K562 (cell line): ENCODE measurements around the gene MAP3K7CL. TPM values are rescaled to one million over a fixed set of nuclear protein-coding genes. Genes with fewer than 3 reads are reported as not detected.

Source experiments
- ATAC-seq: fragments of 200-7000 bp; cut with Tn5 transposase; 3 replicates; pipeline ENCODE4 v1.9.1; 2020; ENCODE audit warnings: moderate library complexity
- BruUV-seq: library from RNA; stranded (reverse); fragments of 400-500 nt; replicated peaks from 2 replicates; lab custom pipeline; 2021; lab: Mats Ljungman, UMichigan
- CTCF ChIA-PET: fragments of 300-600 bp; formaldehyde crosslinking; extraction: SDS; loops from one replicate; lab custom pipeline; 2021; ENCODE audit warnings: low intra/inter-chr PET ratio; lab: Yijun Ruan, JAX
- POLR2A ChIA-PET: fragments of 300-600, 350-650 bp; sonication (Branson Sonifier 250); formaldehyde crosslinking; extraction: SDS; loops from one replicate; lab custom pipeline; 2021; ENCODE audit warnings: antibody characterized with exemption, inconsistent platforms; lab: Yijun Ruan, JAX
- DNase-seq, 4 experiments: peaks; one replicate each; pipeline versions ENCODE4 v3.0.0 to v3.0.0-alpha.2; 2011 to 2018; ENCODE audit warnings: low spot score in 3 of 4, mixed read lengths in 3 of 4; ENCODE audit errors: extremely low read depth in 1 of 4
- FAIRE-seq: peaks from 2 replicates; lab custom pipeline; 2011; peaks lifted over from hg19 to GRCh38; lab: Jason Lieb, UNC
- H2AFZ ChIP-seq: 2 replicates; pipeline ENCODE4 v1.6.0; 2011; ENCODE audit warnings: low read depth, low read length, control low read depth, inconsistent platforms
- H3K27ac ChIP-seq: fragments of 200-600 bp; 3 replicates; pipeline ENCODE4 v1.8.0; 2011; ENCODE audit warnings: low read depth, mild to moderate bottlenecking, control low read depth, inconsistent platforms, low read length, moderate library complexity, mixed read lengths; ENCODE audit errors: extremely low read depth
- H3K27me3 ChIP-seq, 2 experiments: fragments of 300-600 bp in 1 of 2; 2 replicates in 1 of 2; 3 replicates in 1 of 2; pipeline versions ENCODE4 v1.6.0 to v1.8.0; 2011; ENCODE audit warnings: inconsistent platforms in 2 of 2, low read length in 2 of 2, mild to moderate bottlenecking in 1 of 2, mixed read lengths in 1 of 2, moderate library complexity in 1 of 2; ENCODE audit not compliant: control insufficient read depth in 2 of 2, insufficient read depth in 2 of 2
- H3K36me3 ChIP-seq: fragments of 300-600 bp; 3 replicates; pipeline ENCODE4 v1.8.0; 2011; ENCODE audit warnings: mild to moderate bottlenecking, low read length, inconsistent platforms; ENCODE audit not compliant: control insufficient read depth, insufficient read depth
- H3K4me1 ChIP-seq, 2 experiments: fragments of 200-600 bp in 1 of 2; replicated peaks in 1 of 2; 2 replicates in 1 of 2; 3 replicates in 1 of 2; pipeline versions ENCODE4 v1.5.1 to v1.8.0; 2011; ENCODE audit warnings: inconsistent platforms in 2 of 2, low read length in 2 of 2, mild to moderate bottlenecking in 1 of 2, mixed read lengths in 1 of 2, moderate library complexity in 1 of 2; ENCODE audit not compliant: control insufficient read depth in 2 of 2, insufficient read depth in 2 of 2
- H3K4me2 ChIP-seq: 2 replicates; pipeline ENCODE4 v1.6.1; 2011; ENCODE audit warnings: low read length, control low read depth, inconsistent platforms, mixed read lengths; ENCODE audit not compliant: insufficient read depth
- H3K4me3 ChIP-seq: fragments of 200-600 bp; sonication (generic), shearing (Covaris generic); 2 replicates; pipeline ENCODE4 v1.5.1; 2016; ENCODE audit warnings: control low read depth, inconsistent platforms
- H3K79me2 ChIP-seq: fragments of 200-600 bp; 3 replicates; pipeline ENCODE4 v1.8.0; 2011; ENCODE audit warnings: low read length, inconsistent platforms; ENCODE audit not compliant: control insufficient read depth, insufficient read depth
- H3K9ac ChIP-seq, 2 experiments: 2 replicates each; pipeline versions ENCODE4 v1.6.0 to v1.6.1; 2011; ENCODE audit warnings: low read depth in 2 of 2, low read length in 2 of 2, control low read depth in 1 of 2, inconsistent platforms in 1 of 2, mild to moderate bottlenecking in 1 of 2, mixed read lengths in 1 of 2; ENCODE audit not compliant: insufficient read depth in 1 of 2
- H3K9me1 ChIP-seq: one replicate; pipeline ENCODE4 v1.6.0; 2011; ENCODE audit warnings: inconsistent platforms, mild to moderate bottlenecking, low read length, moderate library complexity; ENCODE audit not compliant: control insufficient read depth, insufficient read depth
- H3K9me3 ChIP-seq: replicated peaks from 2 replicates; pipeline ENCODE4 v1.5.1; 2011; ENCODE audit warnings: low read depth, low read length, inconsistent platforms; ENCODE audit not compliant: control insufficient read depth, insufficient read depth
- H4K20me1 ChIP-seq: replicated peaks from 2 replicates; pipeline ENCODE4 v1.6.1; 2011; ENCODE audit warnings: low read length, inconsistent platforms, mixed read lengths; ENCODE audit not compliant: control insufficient read depth, insufficient read depth
- BRD4 ChIP-seq: fragments of 200-600 bp; sonication (generic); IDR thresholded peaks from 2 replicates; pipeline ENCODE4 v1.6.1; 2017; ENCODE audit warnings: inconsistent platforms
- FOS ChIP-seq: IDR thresholded peaks from 3 replicates; pipeline ENCODE4 v1.6.1; 2011; ENCODE audit not compliant: insufficient read length; ENCODE audit errors: extremely low read depth
- HES1 ChIP-seq: fragments of 450-650 bp; IDR thresholded peaks from 2 replicates; pipeline ENCODE4 v1.6.1; 2016; ENCODE audit warnings: low read depth, mild to moderate bottlenecking, moderate library complexity
- JUND ChIP-seq, 2 experiments: IDR thresholded peaks; 2 replicates in 1 of 2; 3 replicates in 1 of 2; pipeline ENCODE4 v1.6.1; 2011; ENCODE audit warnings: borderline replicate concordance in 2 of 2, low read depth in 2 of 2, low read length in 2 of 2, improper control_type of control experiment in 1 of 2, missing biosample characterization in 1 of 2, missing genetic modification characterization in 1 of 2, missing genetic modification reagents in 1 of 2
- KLF16 ChIP-seq: IDR thresholded peaks from 2 replicates; pipeline ENCODE4 v1.6.1; 2016; ENCODE audit warnings: antibody characterized with exemption
- L3MBTL2 ChIP-seq: fragments of 450-650 bp; IDR thresholded peaks from 2 replicates; pipeline ENCODE4 v1.6.1; 2016; ENCODE audit warnings: mild to moderate bottlenecking, moderate library complexity
- SMARCA4 ChIP-seq: fragments of 450-650 bp; IDR thresholded peaks from 2 replicates; pipeline ENCODE4 v1.6.1; 2016
- SMARCB1 ChIP-seq: IDR thresholded peaks from 2 replicates; pipeline ENCODE4 v1.6.1; 2011; ENCODE audit warnings: improper control_type of control experiment, low read depth; ENCODE audit not compliant: insufficient read length
- STAT5A ChIP-seq: IDR thresholded peaks from 2 replicates; pipeline ENCODE4 v1.6.1; 2012; ENCODE audit warnings: low read length, inconsistent platforms, borderline replicate concordance
- TCF3 ChIP-seq: sonication (generic); formaldehyde crosslinking; IDR thresholded peaks from 2 replicates; pipeline ENCODE4 v1.4.0; 2020; ENCODE audit warnings: mild to moderate bottlenecking, missing genetic modification reagents
- THAP12 ChIP-seq: fragments of 250-450 bp; sonication (Bioruptor Pico); IDR thresholded peaks from 2 replicates; pipeline ENCODE4 v1.9.0; 2021; ENCODE audit warnings: mild to moderate bottlenecking, inconsistent platforms
- TRIM24 ChIP-seq, 2 experiments: fragments of 450-650 bp; IDR thresholded peaks; 2 replicates each; pipeline ENCODE4 v1.6.1; 2016
- ZFP30 ChIP-seq: fragments of 250-450 bp; sonication (Bioruptor Pico); IDR thresholded peaks from 2 replicates; pipeline ENCODE4 v1.8.0; 2022; ENCODE audit warnings: moderate library complexity, mild to moderate bottlenecking, inconsistent platforms, borderline replicate concordance
- ZMIZ1 ChIP-seq, 2 experiments: fragments of 150-350 bp in 1 of 2; IDR thresholded peaks; 2 replicates each; pipeline ENCODE4 v1.6.1; 2012 to 2016; ENCODE audit warnings: low read depth in 2 of 2, low read length in 2 of 2, mild to moderate bottlenecking in 1 of 2, moderate library complexity in 1 of 2
- ZNF77 ChIP-seq: fragments of 250-450 bp; sonication (Bioruptor Pico); IDR thresholded peaks from 2 replicates; pipeline ENCODE4 v1.5.0; 2020
- WGBS: fragments of 100-300 bp; shearing (Covaris generic); methylation state at CpG from one replicate; pipeline ENCODE4 v1.1.6; 2016; ENCODE audit warnings: low coverage, mixed read lengths; ENCODE audit not compliant: insufficient coverage; ENCODE audit errors: missing lambda C conversion rate; 5-methylcytosine and 5-hydroxymethylcytosine counted together
- in situ Hi-C: fragments of 300-500 bp; cut with MboI; formaldehyde crosslinking; loops from 4 replicates; pipeline ENCODE4 v1.15.0; 2018; ENCODE audit warnings: inconsistent platforms, mixed read lengths
- intact Hi-C: fragments of 100-400 bp; cut with micrococcal nuclease; formaldehyde crosslinking; loops from 2 replicates; pipeline ENCODE4 v1.14.2; 2022
- polyA plus RNA-seq, 8 experiments: library from polyadenylated mRNA; depleted of rRNA in 4 of 8; stranded (reverse) in 5 of 8; unstranded in 3 of 8; fragments of >200 nt; fragmentation: Nextera tagmentation in 2 of 8; fragmentation: Illumina TruSeq in 1 of 8; extraction: Ambion mirVana in 2 of 8; extraction: Trizol in 1 of 8; gene quantifications; 2 replicates each; pipeline versions ENCODE4 v1.2.1 to v1.2.3, GENCODE V29; 2011 to 2014; ENCODE audit warnings: inconsistent platforms in 1 of 8, missing spikeins in 1 of 8
- total RNA-seq, 7 experiments: library from RNA; depleted of rRNA in 6 of 7; stranded (reverse); fragments of >200 nt in 6 of 7; fragmentation: Illumina TruSeq in 2 of 7; extraction: Trizol in 2 of 7; gene quantifications; 2 replicates each; pipeline versions ENCODE4 v1.2.1 to v1.2.3, GENCODE V29; 2011 to 2021; ENCODE audit warnings: low replicate concordance in 1 of 7

Gene MAP3K7CL
- total and polyA plus RNA-seq, 9 of the 15 experiments (the other 6 are each of a cell fraction or from before 2014, with no cell fraction given) = 0.13 to 0.15 (median 0.14) TPM; not detected in 6

- no peak for TF ChIP-seq ZFP30
- peak; percentile 42; the same call in 1 of the 2 replicates for TF ChIP-seq L3MBTL2
- TF ChIP-seq STAT5A = no peak
- TF ChIP-seq BRD4 = no peak
- TF ChIP-seq SMARCB1 = no peak
- no peak for TF ChIP-seq FOS
Observed at GRCh38 chr21:29219165-29219770, 88.8 kb downstream of the MAP3K7CL start (continued).

GRCh38 chr21:29221253-29221744 lies 90.9 kb downstream of the MAP3K7CL start:
- Histone ChIP-seq H2AFZ (no peak overlapping the region), H3K4me3 (no peak overlapping the region), H3K36me3 (no peaks in the 10 kb centered on the region), H3K27me3 (no peaks in the 10 kb centered on the region), H3K4me2 (no peak overlapping the region), H3K27ac (no peak overlapping the region), H4K20me1 (no peaks in the 10 kb centered on the region), H3K9me1 (no peaks in the 10 kb centered on the region), H3K9me3 (no peaks in the 10 kb centered on the region), H3K79me2 (no peaks in the 10 kb centered on the region), H3K4me1 (peaks cover 0 to 4% of the 10 kb centered on the region in 2 experiments; a peak in 2 of 5 replicates), H3K9ac (no peak overlapping the region)
- ChIA-PET CTCF (no interaction called here), POLR2A (no interaction called here)
- WGBS = 2% methylated on average over 5 of the region's 5 CpGs
- FAIRE-seq = peak; percentile 73
- intact Hi-C loops (no loop called here), in situ Hi-C loops (no loop called here)
- no peak for ATAC-seq
- no TSS peak for BruUV-seq
- DNase-seq = peak in 1 of 4 experiments; percentile 33
- TF ChIP-seq KLF16 (peak; percentile 74; the same call in 1 of the 2 replicates), SMARCA4 (peak; percentile 49; the same call in 1 of the 2 replicates), TCF3 (CRISPR knock-in tag) (peak; percentile 87), ZNF77 (no peak), THAP12 (CRISPR knock-in tag) (no peak), TRIM24 (IDR thresholded peaks at IDR 0.05) (peak in 1 of 2 experiments; percentile 44; a peak in 1 of 4 replicates), ZMIZ1 (IDR thresholded peaks at IDR 0.05; ENCODE audit: low read depth in 2 of 2, low read length in 2 of 2) (peak in 1 of 2 experiments; percentile 31; a peak in 1 of 4 replicates), HES1 (peak; percentile 59), JUND (IDR thresholded peaks at IDR 0.05; ENCODE audit: borderline replicate concordance, low read depth, low read length) (peak; percentile 57), JUND (tag; IDR thresholded peaks at IDR 0.05; ENCODE audit: borderline replicate concordance, low read depth, low read length) (0 out of 3 replicates have a peak, but pooled peaks have one; percentile 23)
